K562 (cell line): Measurements from ENCODE around the gene PIWIL1. TPM values are rescaled to one million over a fixed set of nuclear protein-coding genes. Genes with fewer than 3 reads are reported as not detected.

Experiments
- ATAC-seq: fragments of 200-7000 bp; cut with Tn5 transposase; 3 replicates; pipeline ENCODE4 v1.9.1; 2020; ENCODE audit warnings: moderate library complexity
- BruUV-seq: library from RNA; stranded (reverse); fragments of 400-500 nt; replicated peaks from 2 replicates; lab custom pipeline; 2021; lab: Mats Ljungman, UMichigan
- CTCF ChIA-PET: fragments of 300-600 bp; formaldehyde crosslinking; extraction: SDS; loops from one replicate; lab custom pipeline; 2021; ENCODE audit warnings: low intra/inter-chr PET ratio; lab: Yijun Ruan, JAX
- POLR2A ChIA-PET: fragments of 300-600, 350-650 bp; sonication (Branson Sonifier 250); formaldehyde crosslinking; extraction: SDS; loops from one replicate; lab custom pipeline; 2021; ENCODE audit warnings: antibody characterized with exemption, inconsistent platforms; lab: Yijun Ruan, JAX
- DNase-seq, 4 experiments: peaks; one replicate each; pipeline versions ENCODE4 v3.0.0 to v3.0.0-alpha.2; 2011 to 2018; ENCODE audit warnings: low spot score in 3 of 4, mixed read lengths in 3 of 4; ENCODE audit errors: extremely low read depth in 1 of 4
- FAIRE-seq: peaks from 2 replicates; lab custom pipeline; 2011; peaks lifted over from hg19 to GRCh38; lab: Jason Lieb, UNC
- H2AFZ ChIP-seq: 2 replicates; pipeline ENCODE4 v1.6.0; 2011; ENCODE audit warnings: low read depth, low read length, control low read depth, inconsistent platforms
- H3K27ac ChIP-seq: fragments of 200-600 bp; 3 replicates; pipeline ENCODE4 v1.8.0; 2011; ENCODE audit warnings: low read depth, mild to moderate bottlenecking, control low read depth, inconsistent platforms, low read length, moderate library complexity, mixed read lengths; ENCODE audit errors: extremely low read depth
- H3K27me3 ChIP-seq, 2 experiments: fragments of 300-600 bp in 1 of 2; 2 replicates in 1 of 2; 3 replicates in 1 of 2; pipeline versions ENCODE4 v1.6.0 to v1.8.0; 2011; ENCODE audit warnings: inconsistent platforms in 2 of 2, low read length in 2 of 2, mild to moderate bottlenecking in 1 of 2, mixed read lengths in 1 of 2, moderate library complexity in 1 of 2; ENCODE audit not compliant: control insufficient read depth in 2 of 2, insufficient read depth in 2 of 2
- H3K36me3 ChIP-seq: fragments of 300-600 bp; 3 replicates; pipeline ENCODE4 v1.8.0; 2011; ENCODE audit warnings: mild to moderate bottlenecking, low read length, inconsistent platforms; ENCODE audit not compliant: control insufficient read depth, insufficient read depth
- H3K4me1 ChIP-seq, 2 experiments: fragments of 200-600 bp in 1 of 2; replicated peaks in 1 of 2; 2 replicates in 1 of 2; 3 replicates in 1 of 2; pipeline versions ENCODE4 v1.5.1 to v1.8.0; 2011; ENCODE audit warnings: inconsistent platforms in 2 of 2, low read length in 2 of 2, mild to moderate bottlenecking in 1 of 2, mixed read lengths in 1 of 2, moderate library complexity in 1 of 2; ENCODE audit not compliant: control insufficient read depth in 2 of 2, insufficient read depth in 2 of 2
- H3K4me2 ChIP-seq: 2 replicates; pipeline ENCODE4 v1.6.1; 2011; ENCODE audit warnings: low read length, control low read depth, inconsistent platforms, mixed read lengths; ENCODE audit not compliant: insufficient read depth
- H3K4me3 ChIP-seq: fragments of 200-600 bp; sonication (generic), shearing (Covaris generic); 2 replicates; pipeline ENCODE4 v1.5.1; 2016; ENCODE audit warnings: control low read depth, inconsistent platforms
- H3K79me2 ChIP-seq: fragments of 200-600 bp; 3 replicates; pipeline ENCODE4 v1.8.0; 2011; ENCODE audit warnings: low read length, inconsistent platforms; ENCODE audit not compliant: control insufficient read depth, insufficient read depth
- H3K9ac ChIP-seq, 2 experiments: 2 replicates each; pipeline versions ENCODE4 v1.6.0 to v1.6.1; 2011; ENCODE audit warnings: low read depth in 2 of 2, low read length in 2 of 2, control low read depth in 1 of 2, inconsistent platforms in 1 of 2, mild to moderate bottlenecking in 1 of 2, mixed read lengths in 1 of 2; ENCODE audit not compliant: insufficient read depth in 1 of 2
- H3K9me1 ChIP-seq: one replicate; pipeline ENCODE4 v1.6.0; 2011; ENCODE audit warnings: inconsistent platforms, mild to moderate bottlenecking, low read length, moderate library complexity; ENCODE audit not compliant: control insufficient read depth, insufficient read depth
- H3K9me3 ChIP-seq: replicated peaks from 2 replicates; pipeline ENCODE4 v1.5.1; 2011; ENCODE audit warnings: low read depth, low read length, inconsistent platforms; ENCODE audit not compliant: control insufficient read depth, insufficient read depth
- H4K20me1 ChIP-seq: replicated peaks from 2 replicates; pipeline ENCODE4 v1.6.1; 2011; ENCODE audit warnings: low read length, inconsistent platforms, mixed read lengths; ENCODE audit not compliant: control insufficient read depth, insufficient read depth
- AFF4 ChIP-seq: sonication (generic); formaldehyde crosslinking; IDR thresholded peaks from 2 replicates; pipeline ENCODE4 v1.8.0; 2023; ENCODE audit warnings: mild to moderate bottlenecking, missing genetic modification reagents
- BRCA1 ChIP-seq, 2 experiments: fragments of 450-650 bp in 1 of 2; sonication (generic) in 1 of 2; formaldehyde crosslinking in 1 of 2; IDR thresholded peaks; 2 replicates each; pipeline versions ENCODE4 v1.5.0 to v1.6.1; 2017 to 2020; ENCODE audit warnings: mild to moderate bottlenecking in 1 of 2, missing genetic modification reagents in 1 of 2
- CEBPG ChIP-seq, 3 experiments: fragments of 200-800 bp in 1 of 3; sonication (Bioruptor generic) in 1 of 3; sonication (generic) in 1 of 3; formaldehyde crosslinking in 1 of 3; IDR thresholded peaks in 2 of 3; conservative IDR thresholded peaks in 1 of 3; 2 replicates each; pipeline versions ENCODE4 v1.6.1 to v1.8.0; 2016 to 2022; ENCODE audit warnings: missing compliant biosample characterization in 2 of 3, missing genetic modification characterization in 2 of 3, mild to moderate bottlenecking in 1 of 3, missing genetic modification reagents in 1 of 3
- DACH1 ChIP-seq: fragments of 450-650 bp; IDR thresholded peaks from 2 replicates; pipeline ENCODE4 v1.6.1; 2018; ENCODE audit not compliant: partially characterized antibody
- ETV5 ChIP-seq: sonication (generic); formaldehyde crosslinking; IDR thresholded peaks from 2 replicates; pipeline ENCODE4 v1.4.0; 2020; ENCODE audit warnings: low read depth, mild to moderate bottlenecking, missing genetic modification reagents
- GATAD2B ChIP-seq: fragments of 450-650 bp; IDR thresholded peaks from 2 replicates; pipeline ENCODE4 v1.6.1; 2017; ENCODE audit warnings: mild to moderate bottlenecking, borderline replicate concordance
- SIN3B ChIP-seq: fragments of 450-650 bp; IDR thresholded peaks from 2 replicates; pipeline ENCODE4 v1.6.1; 2017; ENCODE audit warnings: low read depth, mild to moderate bottlenecking, moderate library complexity
- USF1 ChIP-seq: sonication (generic); formaldehyde crosslinking; IDR thresholded peaks from 2 replicates; pipeline ENCODE4 v1.9.0; 2022; ENCODE audit warnings: mild to moderate bottlenecking, missing genetic modification reagents
- ZNF23 ChIP-seq: fragments of 250-450 bp; sonication (Bioruptor Pico); IDR thresholded peaks from 2 replicates; pipeline ENCODE4 v1.4.0; 2020; ENCODE audit warnings: mild to moderate bottlenecking
- ZNF436 ChIP-seq: fragments of 250-450, 450-650 bp; sonication (Bioruptor Pico); formaldehyde crosslinking; IDR thresholded peaks from 2 replicates; pipeline ENCODE4 v1.7.0; 2020; ENCODE audit warnings: mild to moderate bottlenecking
- WGBS: fragments of 100-300 bp; shearing (Covaris generic); methylation state at CpG from one replicate; pipeline ENCODE4 v1.1.6; 2016; ENCODE audit warnings: low coverage, mixed read lengths; ENCODE audit not compliant: insufficient coverage; ENCODE audit errors: missing lambda C conversion rate; 5-methylcytosine and 5-hydroxymethylcytosine counted together
- in situ Hi-C: fragments of 300-500 bp; cut with MboI; formaldehyde crosslinking; loops from 4 replicates; pipeline ENCODE4 v1.15.0; 2018; ENCODE audit warnings: inconsistent platforms, mixed read lengths
- intact Hi-C: fragments of 100-400 bp; cut with micrococcal nuclease; formaldehyde crosslinking; loops from 2 replicates; pipeline ENCODE4 v1.14.2; 2022
- polyA plus RNA-seq, 8 experiments: library from polyadenylated mRNA; depleted of rRNA in 4 of 8; stranded (reverse) in 5 of 8; unstranded in 3 of 8; fragments of >200 nt; fragmentation: Nextera tagmentation in 2 of 8; fragmentation: Illumina TruSeq in 1 of 8; extraction: Ambion mirVana in 2 of 8; extraction: Trizol in 1 of 8; gene quantifications; 2 replicates each; pipeline versions ENCODE4 v1.2.1 to v1.2.3, GENCODE V29; 2011 to 2014; ENCODE audit warnings: inconsistent platforms in 1 of 8, missing spikeins in 1 of 8
- total RNA-seq, 7 experiments: library from RNA; depleted of rRNA in 6 of 7; stranded (reverse); fragments of >200 nt in 6 of 7; fragmentation: Illumina TruSeq in 2 of 7; extraction: Trizol in 2 of 7; gene quantifications; 2 replicates each; pipeline versions ENCODE4 v1.2.1 to v1.2.3, GENCODE V29; 2011 to 2021; ENCODE audit warnings: low replicate concordance in 1 of 7

PIWIL1 gene
- total and polyA plus RNA-seq, 9 of the 15 experiments (the other 6 are each of a cell fraction or from before 2014, with no cell fraction given) = not detected

GRCh38 chr12:130301559-130301958 lies 36.1 kb upstream of the PIWIL1 start:
- Histone ChIP-seq H3K4me3 (no peak overlapping the region), H3K9me3 (no peaks in the 10 kb centered on the region), H3K79me2 (no peaks in the 10 kb centered on the region), H3K36me3 (no peaks in the 10 kb centered on the region), H3K4me2 (no peak overlapping the region), H4K20me1 (no peaks in the 10 kb centered on the region), H3K4me1 (no peaks in the 10 kb centered on the region), H3K27ac (no peak overlapping the region), H2AFZ (no peak overlapping the region), H3K9me1 (no peaks in the 10 kb centered on the region), H3K9ac (no peak overlapping the region), H3K27me3 (peaks cover 2 to 24% of the 10 kb centered on the region in 2 experiments; a peak in 3 of 5 replicates)
- ATAC-seq = no peak
- DNase-seq = no peak
- ChIA-PET CTCF (no interaction called here), POLR2A (no interaction called here)
- no peak for FAIRE-seq
- TF ChIP-seq ZNF23 (CRISPR knock-in tag) (no peak), CEBPG (CRISPR knock-in tag; IDR thresholded peaks at IDR 0.05) (no peak), CEBPG (tag; conservative IDR thresholded peaks at IDR 0.05 in 1 of 2, IDR thresholded peaks at IDR 0.05 in 1 of 2) (no peak), SIN3B (no peak), DACH1 (no peak), GATAD2B (no peak), USF1 (CRISPR knock-in tag) (no peak), ZNF436 (CRISPR knock-in tag) (no peak), ETV5 (CRISPR knock-in tag) (no peak), BRCA1 (IDR thresholded peaks at IDR 0.05) (no peak), BRCA1 (CRISPR knock-in tag; IDR thresholded peaks at IDR 0.05) (no peak), AFF4 (CRISPR knock-in tag) (no peak)
- BruUV-seq = no TSS peak
- intact Hi-C loops (no loop called here), in situ Hi-C loops (no loop called here)
- WGBS = 2% methylated on average over 14 of the region's 14 CpGs
